GM19043 (cell line): Measurements from ENCODE around the gene ACOXL.

Experiments used
- ATAC-seq: cut with Tn5 transposase; IDR thresholded peaks from one replicate; pipeline ENCODE4 v1.9.1; 2021; ENCODE audit warnings: low read depth; ENCODE audit not compliant: unreplicated experiment

Gene ACOXL

GRCh38 chr2:110904116-110904778 lies 171.9 kb downstream of the ACOXL start:
- no peak for ATAC-seq

- no peak for ATAC-seq
Measured at GRCh38 chr2:110904779-110905148, 172.4 kb downstream of the ACOXL start.

GRCh38 chr2:110905217-110905616 lies 172.8 kb downstream of the ACOXL start:
- no peak for ATAC-seq

- no peak for ATAC-seq
Measured at GRCh38 chr2:110906613-110907298, 174.4 kb downstream of the ACOXL start.

- ATAC-seq = no peak
Measured at GRCh38 chr2:110909501-110909900, 177.1 kb downstream of the ACOXL start.

GRCh38 chr2:110910423-110910822 lies 178.1 kb downstream of the ACOXL start:
- no peak for ATAC-seq

- ATAC-seq = no peak
Measured at GRCh38 chr2:110919738-110920137, 187.4 kb downstream of the ACOXL start.

- ATAC-seq = no peak
Measured at GRCh38 chr2:110925479-110925878, 193.1 kb downstream of the ACOXL start.

- ATAC-seq = no peak
Measured at GRCh38 chr2:110927526-110927925, 195.2 kb downstream of the ACOXL start.

GRCh38 chr2:110929528-110929927 lies 197.2 kb downstream of the ACOXL start:
- ATAC-seq = no peak

- ATAC-seq = no peak
Measured at GRCh38 chr2:110931648-110932047, 199.3 kb downstream of the ACOXL start.

GRCh38 chr2:110933420-110933819 lies 201.0 kb downstream of the ACOXL start:
- ATAC-seq = no peak

GRCh38 chr2:110934948-110935347 lies 202.6 kb downstream of the ACOXL start:
- no peak for ATAC-seq

GRCh38 chr2:110940376-110940910 lies 208.1 kb downstream of the ACOXL start:
- ATAC-seq = no peak

GRCh38 chr2:110941226-110941625 lies 208.9 kb downstream of the ACOXL start:
- ATAC-seq = no peak

- ATAC-seq = no peak
Measured at GRCh38 chr2:110943070-110943634, 210.8 kb downstream of the ACOXL start.

- no peak for ATAC-seq
Measured at GRCh38 chr2:110946902-110947301, 214.5 kb downstream of the ACOXL start.

- ATAC-seq = no peak
Measured at GRCh38 chr2:110948027-110948674, 215.8 kb downstream of the ACOXL start.

GRCh38 chr2:110950281-110950680 lies 217.9 kb downstream of the ACOXL start:
- no peak for ATAC-seq

GRCh38 chr2:110955045-110955444 lies 222.7 kb downstream of the ACOXL start:
- no peak for ATAC-seq

- no peak for ATAC-seq
Measured at GRCh38 chr2:110955556-110955955, 223.2 kb downstream of the ACOXL start.
